HL-60 (cell line): ENCODE results near the gene TSPAN13.

ENCODE experiments used
- DNase-seq, 2 experiments: peaks; one replicate each; pipeline ENCODE4 v3.0.0-alpha.2; 2010 to 2020; ENCODE audit warnings: low read depth in 1 of 2, low spot score in 1 of 2
- H3K27ac ChIP-seq: fragments of 250-450 bp; sonication (Bioruptor Pico); replicated peaks from 2 replicates; pipeline ENCODE4 v1.5.1; 2020; ENCODE audit warnings: mild to moderate bottlenecking, moderate library complexity
- H3K27me3 ChIP-seq: fragments of 250-450 bp; sonication (Bioruptor Pico); 2 replicates; pipeline ENCODE4 v1.5.1; 2021; ENCODE audit warnings: mild to moderate bottlenecking, moderate library complexity; ENCODE audit not compliant: insufficient read depth, poor library complexity, severe bottlenecking
- H3K4me3 ChIP-seq: replicated peaks from 2 replicates; pipeline ENCODE4 v1.5.1; 2011; ENCODE audit warnings: mild to moderate bottlenecking, control low read depth, low read length; ENCODE audit not compliant: insufficient read depth
- CTCF ChIP-seq: IDR thresholded peaks from one replicate; pipeline ENCODE4 v1.5.1; 2011; ENCODE audit warnings: low read length, control low read depth, inconsistent platforms; ENCODE audit not compliant: insufficient read depth
- GABPA ChIP-seq: IDR thresholded peaks from 2 replicates; pipeline ENCODE4 v1.6.1; 2012; ENCODE audit warnings: low read depth
- POLR2AphosphoS5 ChIP-seq: IDR thresholded peaks from 2 replicates; pipeline ENCODE4 v1.6.1; 2012; ENCODE audit warnings: low read depth
- REST ChIP-seq: IDR thresholded peaks from 2 replicates; pipeline ENCODE4 v1.6.1; 2012; ENCODE audit warnings: low read depth; ENCODE audit not compliant: insufficient replicate concordance
- SPI1 ChIP-seq: IDR thresholded peaks from 2 replicates; pipeline ENCODE4 v1.6.1; 2012; ENCODE audit warnings: low read depth, mild to moderate bottlenecking, borderline replicate concordance

TSPAN13 gene

GRCh38 chr7:16786257-16786656 lies 32.7 kb downstream of the TSPAN13 start:
- Histone ChIP-seq H3K27ac (no peak overlapping the region), H3K27me3 (no peaks in the 10 kb centered on the region), H3K4me3 (no peak overlapping the region)
- no peak for TF ChIP-seq GABPA
- TF ChIP-seq SPI1, result no peak
- no peak for TF ChIP-seq POLR2AphosphoS5
- TF ChIP-seq CTCF, result no peak
- TF ChIP-seq REST, result no peak
- DNase-seq, result no peak

GRCh38 chr7:16787127-16787526 lies 33.6 kb downstream of the TSPAN13 start:
- H3K4me3 ChIP-seq, result no peak overlapping the region
- no peaks in the 10 kb centered on the region for H3K27me3 ChIP-seq
- no peak for TF ChIP-seq GABPA
- no peak for TF ChIP-seq CTCF
- no peak for TF ChIP-seq REST
- no peak for TF ChIP-seq SPI1
- TF ChIP-seq POLR2AphosphoS5, result no peak
- DNase-seq, result no peak
- no peak overlapping the region for H3K27ac ChIP-seq

- DNase-seq, result no peak
- Histone ChIP-seq H3K27me3 (no peaks in the 10 kb centered on the region), H3K4me3 (no peak overlapping the region), H3K27ac (no peak overlapping the region)
- no peak for TF ChIP-seq POLR2AphosphoS5
- no peak for TF ChIP-seq GABPA
- TF ChIP-seq REST, result no peak
- no peak for TF ChIP-seq SPI1
- no peak for TF ChIP-seq CTCF
Observed at GRCh38 chr7:16791071-16791470, 37.5 kb downstream of the TSPAN13 start.
